NCI-H1105 (cell line): ENCODE measurements around the gene CRABP2.

Experiments used
- DNase-seq: peaks from one replicate; lab custom pipeline; 2025; lab: John Stamatoyannopoulos, UW

Gene CRABP2

GRCh38 chr1:156668801-156669637 is 36.4 kb downstream of the CRABP2 start:
- no peak for DNase-seq

DNA sequence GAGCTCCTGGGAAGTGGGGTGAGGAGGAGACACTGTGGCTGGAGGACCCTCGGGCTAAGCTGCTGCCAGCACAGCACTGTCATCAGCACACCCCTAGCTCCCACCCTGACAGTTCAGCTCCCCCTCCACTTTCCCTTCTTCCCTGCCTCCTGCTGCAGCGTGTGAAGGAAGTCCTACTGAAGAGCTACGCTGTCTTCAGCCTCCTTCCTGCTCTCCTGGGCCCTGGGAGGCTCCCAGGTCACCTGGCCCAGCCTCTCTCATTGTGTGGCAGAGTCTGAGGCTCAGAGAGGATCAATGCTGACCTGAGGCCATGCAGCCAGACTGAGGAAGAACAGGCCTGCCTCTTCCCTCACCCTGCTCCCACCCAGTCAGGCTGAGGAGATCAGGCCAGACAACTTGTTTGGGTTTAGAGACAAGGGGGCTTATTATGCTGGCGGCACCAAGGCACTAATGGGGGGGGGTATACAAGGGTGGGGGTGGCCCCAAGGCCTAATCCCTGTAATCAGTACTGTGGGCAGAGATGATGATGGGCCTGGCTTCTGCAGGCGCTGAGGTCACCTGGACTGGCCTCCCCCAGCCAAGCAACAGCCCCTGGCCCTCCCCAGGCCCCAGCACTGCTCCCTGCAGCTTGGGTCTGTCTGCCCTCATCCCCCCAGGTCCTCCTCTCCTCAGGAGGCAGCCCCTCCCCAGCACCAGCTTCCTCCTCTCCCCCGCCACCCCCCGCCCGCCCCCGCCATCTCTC is 37.2 kb downstream of the CRABP2 start:
- DNase-seq = no peak

DNA sequence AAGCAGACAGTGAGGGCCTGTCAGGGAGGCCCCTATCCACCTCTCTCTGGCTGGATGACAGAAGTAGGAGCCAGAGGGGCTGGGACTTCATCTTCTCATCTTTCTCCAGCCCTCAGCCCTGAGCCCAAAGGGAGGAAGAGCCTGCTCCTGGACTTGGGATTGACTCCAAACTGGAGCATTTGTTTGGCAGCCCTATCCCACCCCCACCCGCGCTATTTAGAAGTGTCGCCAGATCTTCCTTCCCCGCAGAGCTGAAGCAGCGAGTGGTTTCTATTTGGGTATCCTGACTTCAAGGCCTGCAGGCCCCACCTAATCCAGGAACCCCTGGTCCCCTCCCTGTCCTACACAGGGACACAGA is 37.8 kb downstream of the CRABP2 start:
- DNase-seq = no peak

DNA sequence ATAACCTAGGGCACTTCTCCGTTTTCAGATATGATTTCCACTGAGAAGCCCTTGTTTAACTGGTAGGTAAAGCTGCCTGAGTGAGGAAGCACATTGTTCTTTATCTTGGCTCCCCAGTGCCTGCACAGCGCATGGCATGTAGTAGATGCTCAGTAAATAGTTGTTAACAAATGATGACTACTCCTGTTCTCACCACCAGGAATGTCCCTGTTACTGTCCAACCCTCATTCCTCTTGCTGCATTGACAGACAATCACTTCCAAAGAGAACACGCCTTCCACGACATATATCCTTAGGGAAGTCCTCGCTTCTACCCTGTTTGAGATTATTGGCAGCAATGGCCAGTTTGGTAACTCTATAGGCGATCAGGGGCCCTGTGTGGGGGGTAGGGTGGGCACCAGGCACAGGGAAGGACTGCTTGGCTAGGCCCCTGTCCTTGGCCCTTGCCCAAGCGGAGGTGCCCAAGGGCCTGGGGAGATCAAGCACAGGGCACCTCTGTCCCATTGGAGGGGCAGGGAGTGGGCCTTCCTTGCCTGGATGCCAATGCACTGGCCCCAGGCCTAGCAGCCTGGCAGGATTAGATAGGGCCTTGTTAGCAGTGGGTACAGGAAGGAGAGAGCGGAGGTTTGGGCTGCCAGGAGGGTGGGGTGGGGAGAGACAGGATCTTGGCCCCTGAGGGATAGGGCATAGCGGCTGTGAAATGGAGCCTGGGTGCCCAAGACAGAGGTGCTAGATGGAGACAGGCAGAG is 38.3 kb downstream of the CRABP2 start:
- DNase-seq = no peak

- DNase-seq = no peak
Observed at GRCh38 chr1:156665539-156665938, 39.8 kb downstream of the CRABP2 start.

DNA sequence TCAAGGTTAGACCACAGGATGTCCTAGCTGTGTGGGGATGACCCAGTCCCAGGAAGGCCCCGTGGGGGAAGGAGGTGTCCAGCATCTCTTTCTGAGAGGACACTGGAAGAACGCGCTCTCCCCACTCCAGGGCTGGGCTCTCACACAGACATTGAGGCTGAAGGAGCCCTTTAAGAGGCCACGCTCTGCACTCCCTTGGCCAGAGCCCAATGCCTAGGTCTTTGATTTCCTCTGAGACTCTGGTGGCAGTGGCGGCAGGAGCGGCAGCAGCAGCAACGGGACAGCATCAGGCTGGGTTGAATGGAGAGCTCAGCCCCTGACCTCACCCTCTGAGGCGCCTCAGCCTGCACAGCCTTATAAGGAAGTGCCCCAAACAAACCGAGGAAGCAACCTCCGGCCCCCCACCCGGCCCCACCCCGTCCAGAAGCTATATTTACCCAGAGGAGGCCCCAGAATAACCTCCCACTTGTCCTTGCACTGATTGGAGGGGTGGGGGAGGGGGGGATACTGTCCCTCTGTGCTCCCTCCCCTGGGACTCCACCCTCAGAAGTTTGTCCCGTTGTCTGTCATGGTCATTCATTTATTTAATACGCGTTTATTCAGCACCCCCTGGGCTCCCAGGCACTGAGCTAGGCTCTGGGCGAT is 40.5 kb downstream of the CRABP2 start:
- no peak for DNase-seq

DNA sequence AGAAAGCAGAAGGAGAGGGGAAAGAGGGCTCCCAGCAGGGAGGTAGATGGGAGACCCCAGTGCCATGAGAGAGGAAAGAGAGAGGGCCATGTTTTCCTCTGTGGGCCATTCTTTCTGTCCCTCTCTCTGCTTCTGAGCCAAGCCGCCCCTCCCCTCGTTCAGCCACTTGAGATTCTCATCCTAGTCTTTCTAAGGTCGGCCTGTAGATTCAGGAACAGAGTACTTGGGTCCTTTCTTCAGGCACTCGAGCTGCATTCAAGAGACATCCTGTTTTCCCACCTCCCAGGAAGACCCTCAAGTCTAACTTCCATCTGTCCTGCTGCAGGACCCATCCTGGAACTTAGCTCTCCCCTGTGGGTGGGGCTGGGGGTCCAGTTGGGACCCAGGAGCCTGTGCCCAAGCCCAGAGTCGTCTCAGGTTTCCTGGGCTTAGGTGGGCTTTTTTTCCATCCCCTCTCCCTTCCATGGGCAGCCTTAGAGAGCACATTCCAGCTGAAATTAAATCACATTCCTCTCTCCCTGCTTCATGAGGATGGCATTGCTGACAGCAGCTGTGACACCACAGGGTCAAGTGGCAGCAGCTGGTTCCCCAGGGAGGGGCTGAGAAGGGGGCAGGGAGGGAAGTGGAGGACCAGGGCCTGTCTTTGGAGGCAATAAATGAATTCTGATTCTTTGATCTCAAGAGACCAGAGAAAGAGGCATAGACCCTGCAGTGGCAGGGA is 41.2 kb downstream of the CRABP2 start:
- no peak for DNase-seq

GRCh38 chr1:156663178-156663577 is 42.2 kb downstream of the CRABP2 start:
- no peak for DNase-seq

DNA sequence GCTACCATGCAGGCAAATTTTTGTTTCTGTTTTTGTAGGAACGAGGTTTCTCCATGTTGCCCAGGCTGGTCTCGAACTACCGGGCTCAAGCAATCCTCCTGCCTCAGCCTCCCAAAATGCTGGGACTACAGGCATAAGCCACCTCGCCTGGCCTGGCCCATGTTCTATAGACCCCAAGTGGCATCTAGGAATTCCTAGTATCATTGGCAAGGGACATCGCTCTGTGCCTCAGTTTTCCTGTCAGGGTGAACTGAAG is 42.7 kb downstream of the CRABP2 start:
- no peak for DNase-seq

DNA sequence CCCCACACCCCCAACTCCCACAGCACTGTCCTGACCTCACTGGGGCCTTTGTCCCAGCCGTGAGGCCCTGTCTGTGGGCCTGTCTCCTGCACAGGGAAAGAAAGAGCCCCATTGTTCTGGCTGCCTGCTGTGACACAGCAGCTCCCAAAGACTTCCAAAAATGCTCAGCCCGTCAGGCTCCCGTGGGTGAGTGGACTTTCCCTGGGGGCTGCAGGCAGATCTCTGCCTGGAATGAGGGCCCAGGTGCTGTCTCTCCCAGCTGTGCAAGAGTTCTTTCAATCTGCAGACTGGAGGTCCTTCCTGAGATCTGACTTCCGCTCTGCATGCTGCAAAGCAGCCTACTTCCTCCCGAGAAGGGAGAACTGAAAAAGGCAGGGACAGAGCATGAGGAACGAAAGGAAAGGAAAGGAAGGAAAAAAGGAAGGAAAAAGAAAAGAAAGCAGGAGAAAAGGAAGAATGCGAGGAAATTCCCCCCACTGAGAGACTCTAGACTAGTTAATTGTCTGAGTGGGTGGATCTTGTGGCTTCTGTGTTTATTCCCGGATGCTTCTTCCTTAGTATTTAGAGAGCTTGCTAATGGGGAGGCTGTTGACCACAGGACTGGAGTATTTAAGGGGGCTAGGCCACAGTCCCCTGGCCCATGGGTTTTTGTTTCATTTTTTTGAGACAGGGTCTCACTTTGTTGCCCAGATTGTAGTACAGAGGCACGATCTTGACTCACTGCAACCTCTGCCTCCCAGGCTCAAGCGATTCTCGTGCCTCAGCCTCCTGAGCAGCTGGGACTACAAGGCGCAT is 43.2 kb downstream of the CRABP2 start:
- no peak for DNase-seq

DNA sequence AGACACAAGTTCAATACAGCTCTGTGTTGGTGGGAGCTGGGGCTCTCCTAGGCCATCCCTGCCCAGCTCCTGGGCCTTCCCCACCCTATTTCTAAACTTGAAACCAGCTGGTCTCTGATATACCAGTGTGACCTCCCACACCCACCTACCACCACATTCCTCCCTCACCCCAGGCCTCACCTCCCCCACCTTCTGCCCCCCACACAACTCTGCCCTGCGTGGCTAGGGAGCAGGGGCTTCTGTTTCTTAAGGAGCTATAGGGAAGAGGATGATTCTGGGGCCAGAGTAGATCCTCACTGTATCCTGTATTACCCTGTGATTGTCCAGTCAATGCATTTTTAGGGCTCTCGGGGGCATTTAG is 44.7 kb downstream of the CRABP2 start:
- DNase-seq = no peak

GRCh38 chr1:156659988-156660751 is 45.2 kb downstream of the CRABP2 start:
- DNase-seq = peak; percentile 87

- no peak for DNase-seq
Observed at GRCh38 chr1:156659661-156659987, 45.8 kb downstream of the CRABP2 start.

DNA sequence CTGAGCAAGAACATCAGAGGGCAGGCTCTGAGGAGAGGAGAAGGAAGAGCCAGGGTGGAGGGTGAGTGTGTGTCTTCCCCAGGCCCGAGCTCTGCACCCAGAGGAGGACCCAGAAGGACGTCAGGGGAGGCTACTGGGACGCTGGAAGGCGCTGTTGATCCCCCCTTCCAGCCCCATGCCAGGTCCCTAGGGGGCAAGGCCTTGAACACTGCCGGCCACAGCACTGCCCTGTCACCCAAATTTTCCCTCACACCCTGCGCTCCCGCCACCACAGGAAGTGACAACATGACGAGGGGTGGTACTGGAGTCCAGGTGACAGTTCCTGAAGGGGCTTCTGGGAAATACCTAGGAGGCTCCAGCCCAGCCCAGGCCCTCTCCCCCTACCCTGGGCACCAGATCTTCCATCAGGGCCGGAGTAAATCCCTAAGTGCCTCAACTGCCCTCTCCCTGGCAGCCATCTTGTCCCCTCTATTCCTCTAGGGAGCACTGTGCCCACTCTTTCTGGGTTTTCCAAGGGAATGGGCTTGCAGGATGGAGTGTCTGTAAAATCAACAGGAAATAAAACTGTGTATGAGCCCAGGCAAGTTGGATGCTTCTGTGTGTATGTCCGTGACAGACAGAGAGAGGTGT is 46.3 kb downstream of the CRABP2 start:
- no peak for DNase-seq

GRCh38 chr1:156658496-156658895 is 46.9 kb downstream of the CRABP2 start:
- DNase-seq = no peak

GRCh38 chr1:156657741-156658319 is 47.6 kb downstream of the CRABP2 start:
- no peak for DNase-seq

- DNase-seq = peak; percentile 35
Observed at GRCh38 chr1:156656806-156657740, 48.3 kb downstream of the CRABP2 start.

DNA sequence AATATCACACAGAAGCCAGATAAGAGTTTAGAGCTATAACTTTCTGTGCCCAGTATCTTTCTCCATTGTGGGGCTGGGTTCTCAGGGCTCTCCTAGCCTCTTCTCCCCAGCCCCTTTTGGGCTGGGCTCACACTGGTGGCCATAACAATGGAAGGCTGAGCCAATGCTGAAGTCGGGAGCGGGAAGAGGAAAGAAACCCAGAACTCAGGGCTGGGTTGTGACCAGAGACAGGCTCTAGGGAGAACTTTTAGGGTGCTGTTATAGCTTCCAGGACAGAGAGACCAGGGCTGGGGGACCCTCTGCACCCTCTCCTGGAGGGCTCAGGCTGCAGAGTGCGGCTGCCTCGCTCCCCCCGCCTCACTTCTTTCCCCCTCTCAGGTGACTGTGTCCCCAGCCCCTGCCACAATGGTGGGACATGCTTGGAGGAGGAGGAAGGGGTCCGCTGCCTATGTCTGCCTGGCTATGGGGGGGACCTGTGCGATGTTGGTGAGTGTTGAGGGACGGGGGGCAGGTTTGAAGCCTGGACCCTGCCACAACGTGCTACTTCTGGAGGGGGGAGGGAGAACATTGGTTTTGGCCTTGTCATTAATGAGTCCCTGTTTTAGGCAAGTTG is 49.4 kb downstream of the CRABP2 start:
- DNase-seq = no peak
